MM.1S (cell line): Measurements from ENCODE around the gene AKAP6.

Experiments used
- DNase-seq: peaks from one replicate; pipeline ENCODE4 v3.0.0-alpha.2; 2015
- H2AFZ ChIP-seq: fragments of 300-600 bp; sonication (generic); 2 replicates; pipeline ENCODE4 v1.6.0; 2016; ENCODE audit warnings: antibody characterized with exemption, low read length
- H3F3A ChIP-seq: fragments of 300-600 bp; sonication (generic); 2 replicates; pipeline ENCODE4 v1.6.1; 2016; ENCODE audit warnings: mild to moderate bottlenecking, antibody characterized with exemption, low read length, moderate library complexity, mixed read lengths; ENCODE audit not compliant: insufficient read depth
- H3K27ac ChIP-seq: fragments of 300-600 bp; sonication (generic); 2 replicates; pipeline ENCODE4 v1.5.1; 2016; ENCODE audit warnings: mild to moderate bottlenecking, low read length
- H3K27me3 ChIP-seq: fragments of 300-600 bp; sonication (generic); replicated peaks from 2 replicates; pipeline ENCODE4 v1.6.0; 2016; ENCODE audit warnings: low read length; ENCODE audit not compliant: insufficient read depth
- H3K36me3 ChIP-seq: fragments of 300-600 bp; sonication (generic); replicated peaks from 2 replicates; pipeline ENCODE4 v1.6.1; 2016; ENCODE audit warnings: mild to moderate bottlenecking, low read length, mixed read lengths; ENCODE audit not compliant: insufficient read depth
- H3K4me1 ChIP-seq: fragments of 300-600 bp; sonication (generic); 2 replicates; pipeline ENCODE4 v1.6.1; 2016; ENCODE audit warnings: low read length, mixed read lengths
- H3K4me2 ChIP-seq: fragments of 300-600 bp; sonication (generic); 2 replicates; pipeline ENCODE4 v1.6.0; 2016; ENCODE audit warnings: low read depth, low read length
- H3K4me3 ChIP-seq: fragments of 300-600 bp; sonication (generic); 2 replicates; pipeline ENCODE4 v1.5.1; 2016; ENCODE audit warnings: low read length, mixed read lengths
- H3K79me2 ChIP-seq: fragments of 300-600 bp; sonication (generic); 2 replicates; pipeline ENCODE4 v1.6.1; 2016; ENCODE audit warnings: mixed run types, low read length, mixed read lengths
- H3K9ac ChIP-seq: fragments of 300-600 bp; sonication (generic); 2 replicates; pipeline ENCODE4 v1.6.1; 2016; ENCODE audit warnings: low read length, mixed read lengths
- H3K9me2 ChIP-seq: fragments of 300-600 bp; sonication (generic); replicated peaks from 2 replicates; pipeline ENCODE4 v1.6.1; 2016; ENCODE audit warnings: mild to moderate bottlenecking, low read length, mixed read lengths; ENCODE audit not compliant: insufficient read depth
- H3K9me3 ChIP-seq: fragments of 300-600 bp; sonication (generic); replicated peaks from 2 replicates; pipeline ENCODE4 v1.6.1; 2016; ENCODE audit warnings: mild to moderate bottlenecking, low read length, mixed read lengths; ENCODE audit not compliant: insufficient read depth
- H4K20me1 ChIP-seq: fragments of 300-600 bp; sonication (generic); 2 replicates; pipeline ENCODE4 v1.6.1; 2016; ENCODE audit warnings: mild to moderate bottlenecking, low read length, moderate library complexity, mixed read lengths; ENCODE audit not compliant: insufficient read depth
- CTCF ChIP-seq: fragments of 300-600 bp; sonication (generic); IDR thresholded peaks from 2 replicates; pipeline ENCODE4 v1.5.1; 2016; ENCODE audit warnings: antibody characterized with exemption, low read length, mixed read lengths
- EZH2 ChIP-seq: fragments of 300-600 bp; sonication (generic); optimal IDR thresholded peaks from 2 replicates; pipeline ENCODE3; 2017; ENCODE audit warnings: low read depth, mild to moderate bottlenecking, antibody characterized with exemption, low read length, mixed read lengths
- EZH2phosphoT487 ChIP-seq: fragments of 300-600 bp; sonication (generic); IDR thresholded peaks from 2 replicates; pipeline ENCODE4 v1.6.1; 2018; ENCODE audit warnings: antibody characterized with exemption, low read length

Gene AKAP6

GRCh38 chr14:32564596-32564995 lies 235.5 kb downstream of the AKAP6 start:
- Histone ChIP-seq H3K4me1 (0 out of 2 replicates have a peak, but pooled peaks cover 4% of the 10 kb centered on the region), H3F3A (no peaks in the 10 kb centered on the region), H3K4me2 (no peak overlapping the region), H3K36me3 (no peaks in the 10 kb centered on the region), H3K4me3 (no peak overlapping the region), H3K27me3 (no peaks in the 10 kb centered on the region), H4K20me1 (no peaks in the 10 kb centered on the region), H2AFZ (no peak overlapping the region), H3K9me3 (no peaks in the 10 kb centered on the region), H3K27ac (no peak overlapping the region), H3K9me2 (no peaks in the 10 kb centered on the region), H3K79me2 (no peaks in the 10 kb centered on the region), H3K9ac (no peak overlapping the region)
- DNase-seq, result no peak
- TF ChIP-seq CTCF (no peak), EZH2phosphoT487 (no peak), EZH2 (no peak)

- H3K4me2 ChIP-seq, result no peak overlapping the region
- no peaks in the 10 kb centered on the region for H3K79me2 ChIP-seq
- H3K9me2 ChIP-seq, result no peaks in the 10 kb centered on the region
- no peaks in the 10 kb centered on the region for H3K9me3 ChIP-seq
- no peaks in the 10 kb centered on the region for H4K20me1 ChIP-seq
- no peak for DNase-seq
- H3F3A ChIP-seq, result no peaks in the 10 kb centered on the region
- TF ChIP-seq CTCF, result no peak
- no peak for TF ChIP-seq EZH2phosphoT487
- H3K4me1 ChIP-seq, result 0 out of 2 replicates have a peak, but pooled peaks cover 4% of the 10 kb centered on the region
- H3K27ac ChIP-seq, result no peak overlapping the region
- no peak overlapping the region for H3K9ac ChIP-seq
- no peaks in the 10 kb centered on the region for H3K36me3 ChIP-seq
- no peak overlapping the region for H3K4me3 ChIP-seq
- H3K27me3 ChIP-seq, result no peaks in the 10 kb centered on the region
- no peak overlapping the region for H2AFZ ChIP-seq
Observed at GRCh38 chr14:32565256-32565655, 236.2 kb downstream of the AKAP6 start.

- Histone ChIP-seq H2AFZ (no peak overlapping the region), H3K27me3 (no peaks in the 10 kb centered on the region), H3K79me2 (no peaks in the 10 kb centered on the region), H3F3A (no peaks in the 10 kb centered on the region), H3K27ac (no peak overlapping the region), H3K36me3 (no peaks in the 10 kb centered on the region), H3K4me3 (no peak overlapping the region), H3K9ac (no peak overlapping the region), H3K9me2 (no peaks in the 10 kb centered on the region), H3K4me1 (0 out of 2 replicates have a peak, but pooled peaks cover 4% of the 10 kb centered on the region), H3K4me2 (no peak overlapping the region), H4K20me1 (no peaks in the 10 kb centered on the region), H3K9me3 (no peaks in the 10 kb centered on the region)
- TF ChIP-seq CTCF (no peak), EZH2 (no peak), EZH2phosphoT487 (no peak)
- DNase-seq, result no peak
Observed at GRCh38 chr14:32567543-32568384, 238.7 kb downstream of the AKAP6 start.
